Endothelial cell of umbilical vein (primary cell): ENCODE results near the gene PPP3CA. TPM values are rescaled to one million over a fixed set of nuclear protein-coding genes. Genes with fewer than 3 reads are reported as not detected.

Source experiments
- BruUV-seq: library from RNA; stranded (reverse); fragments of 400-500 nt; replicated peaks from 2 replicates; lab custom pipeline; 2021; lab: Mats Ljungman, UMichigan
- CTCF ChIA-PET: fragments of 300-600, 350-600 bp; sonication (Branson Sonifier 250); formaldehyde crosslinking; loops from one replicate; lab custom pipeline; 2021; ENCODE audit warnings: antibody characterized with exemption, inconsistent platforms; lab: Charles Lee
- POLR2A ChIA-PET: fragments of 300-600, 350-600 bp; sonication (Branson Sonifier 250); formaldehyde crosslinking; loops from one replicate; lab custom pipeline; 2021; ENCODE audit warnings: antibody characterized with exemption, inconsistent platforms; lab: Charles Lee
- DNase-seq: peaks from one replicate; pipeline ENCODE4 v3.0.0-alpha.2; 2011; ENCODE audit warnings: low read depth, low spot score
- FAIRE-seq: peaks from 2 replicates; lab custom pipeline; 2011; peaks lifted over from hg19 to GRCh38; lab: Jason Lieb, UNC
- H2AFZ ChIP-seq: 2 replicates; pipeline ENCODE4 v1.6.0; 2012; ENCODE audit warnings: low read depth, low read length, control low read depth, inconsistent platforms
- H3K27ac ChIP-seq: 2 replicates; pipeline ENCODE4 v1.5.1; 2011; ENCODE audit warnings: low read depth, mild to moderate bottlenecking, control low read depth, low read length, moderate library complexity; ENCODE audit not compliant: insufficient read depth
- H3K27me3 ChIP-seq, 2 experiments: 2 replicates each; pipeline versions ENCODE4 v1.6.0 to v1.6.1; 2011; ENCODE audit warnings: low read length in 2 of 2, mixed read lengths in 1 of 2; ENCODE audit not compliant: control insufficient read depth in 2 of 2, insufficient read depth in 2 of 2
- H3K36me3 ChIP-seq, 2 experiments: 2 replicates in 1 of 2; 3 replicates in 1 of 2; pipeline ENCODE4 v1.5.1; 2011; ENCODE audit warnings: low read length in 2 of 2, mild to moderate bottlenecking in 1 of 2, moderate library complexity in 1 of 2; ENCODE audit not compliant: control insufficient read depth in 2 of 2, insufficient read depth in 2 of 2; ENCODE audit errors: extremely low read depth in 1 of 2
- H3K4me1 ChIP-seq: 3 replicates; pipeline ENCODE4 v1.5.1; 2011; ENCODE audit warnings: mild to moderate bottlenecking, low read length; ENCODE audit not compliant: control insufficient read depth, insufficient read depth; ENCODE audit errors: extremely low read depth
- H3K4me2 ChIP-seq: 2 replicates; pipeline ENCODE4 v1.6.1; 2011; ENCODE audit warnings: low read length, control low read depth, mixed read lengths; ENCODE audit not compliant: insufficient read depth
- H3K4me3 ChIP-seq, 3 experiments: fragments of 200-600 bp in 1 of 3; sonication (generic), shearing (Covaris generic) in 1 of 3; replicated peaks in 1 of 3; 2 replicates each; pipeline ENCODE4 v1.5.1; 2011 to 2016; ENCODE audit warnings: control low read depth in 3 of 3, low read length in 3 of 3, mild to moderate bottlenecking in 2 of 3, inconsistent platforms in 1 of 3, low read depth in 1 of 3, moderate library complexity in 1 of 3; ENCODE audit not compliant: insufficient read depth in 1 of 3
- H3K79me2 ChIP-seq: 2 replicates; pipeline ENCODE4 v1.6.0; 2012; ENCODE audit warnings: low read length, inconsistent platforms; ENCODE audit not compliant: control insufficient read depth, insufficient read depth
- H3K9ac ChIP-seq: replicated peaks from 2 replicates; pipeline ENCODE3; 2011; ENCODE audit warnings: low read length, control low read depth; ENCODE audit not compliant: insufficient read depth; ENCODE audit errors: extremely low read depth
- H3K9me1 ChIP-seq: replicated peaks from 3 replicates; pipeline ENCODE4 v1.6.0; 2011; ENCODE audit warnings: mild to moderate bottlenecking, low read length; ENCODE audit not compliant: control insufficient read depth, insufficient read depth; ENCODE audit errors: extremely low read depth
- H3K9me3 ChIP-seq: replicated peaks from 2 replicates; pipeline ENCODE4 v1.5.1; 2012; ENCODE audit warnings: low read length, inconsistent platforms; ENCODE audit not compliant: control insufficient read depth, insufficient read depth
- H4K20me1 ChIP-seq: replicated peaks from 2 replicates; pipeline ENCODE3; 2011; ENCODE audit warnings: mild to moderate bottlenecking, low read length; ENCODE audit not compliant: control insufficient read depth, insufficient read depth; ENCODE audit errors: extremely low read depth
- EZH2 ChIP-seq: IDR thresholded peaks from 2 replicates; pipeline ENCODE4 v1.6.1; 2012; ENCODE audit warnings: borderline replicate concordance, low read depth, mild to moderate bottlenecking, moderate library complexity, low read length, inconsistent platforms; ENCODE audit not compliant: severe bottlenecking
- FOS ChIP-seq: IDR thresholded peaks from 2 replicates; pipeline ENCODE4 v1.6.1; 2011; ENCODE audit warnings: mild to moderate bottlenecking, low read length, moderate library complexity, borderline replicate concordance; ENCODE audit not compliant: insufficient read depth
- GATA2 ChIP-seq: IDR thresholded peaks from 2 replicates; pipeline ENCODE4 v1.7.0; 2011; ENCODE audit warnings: low read depth, mild to moderate bottlenecking, moderate library complexity, mixed read lengths, low read length; ENCODE audit not compliant: insufficient read length, insufficient read depth
- JUN ChIP-seq: IDR thresholded peaks from 2 replicates; pipeline ENCODE4 v1.6.1; 2011; ENCODE audit warnings: borderline replicate concordance, low read depth; ENCODE audit not compliant: insufficient read length, insufficient read depth
- MYC ChIP-seq: IDR thresholded peaks from one replicate; pipeline ENCODE4 v1.6.1; 2011; ENCODE audit warnings: mild to moderate bottlenecking, low read depth, low read length
- POLR2A ChIP-seq: IDR thresholded peaks from 2 replicates; pipeline ENCODE4 v1.6.1; 2012; ENCODE audit warnings: low read depth, mild to moderate bottlenecking, control low read depth, low read length
- POLR2AphosphoS5 ChIP-seq: IDR thresholded peaks from 2 replicates; pipeline ENCODE4 v1.6.1; 2012; ENCODE audit warnings: low read depth, mild to moderate bottlenecking, control low read depth, low read length, moderate library complexity; ENCODE audit not compliant: insufficient read depth
- dilution Hi-C: fragments of 300-500 bp; cut with MboI; formaldehyde crosslinking; loops from one replicate; pipeline ENCODE4 v1.15.0; 2019; ENCODE audit warnings: low sequenced_read_pairs; ENCODE audit not compliant: extremely low pct_ligation_motif_present
- intact Hi-C: fragments of 100-400 bp; cut with micrococcal nuclease; formaldehyde crosslinking; loops from one replicate; pipeline ENCODE4 v1.10.0; 2022
- polyA plus RNA-seq, 4 experiments: library from polyadenylated mRNA; depleted of rRNA in 3 of 4; stranded (reverse) in 3 of 4; unstranded in 1 of 4; fragments of >200 nt; gene quantifications; 2 replicates each; pipeline versions ENCODE4 v1.2.1 to v1.2.3, GENCODE V29; 2011 to 2012; ENCODE audit warnings: missing spikeins in 1 of 4
- total RNA-seq: library from RNA; stranded (reverse); gene quantifications from 2 replicates; pipeline ENCODE4 v1.2.3, GENCODE V29; 2021

The PPP3CA gene
- total and polyA plus RNA-seq, 2 donors (not counting 3 experiments of a cell fraction or from before 2014, with no cell fraction given): 7.0 to 43.3 TPM

DNA sequence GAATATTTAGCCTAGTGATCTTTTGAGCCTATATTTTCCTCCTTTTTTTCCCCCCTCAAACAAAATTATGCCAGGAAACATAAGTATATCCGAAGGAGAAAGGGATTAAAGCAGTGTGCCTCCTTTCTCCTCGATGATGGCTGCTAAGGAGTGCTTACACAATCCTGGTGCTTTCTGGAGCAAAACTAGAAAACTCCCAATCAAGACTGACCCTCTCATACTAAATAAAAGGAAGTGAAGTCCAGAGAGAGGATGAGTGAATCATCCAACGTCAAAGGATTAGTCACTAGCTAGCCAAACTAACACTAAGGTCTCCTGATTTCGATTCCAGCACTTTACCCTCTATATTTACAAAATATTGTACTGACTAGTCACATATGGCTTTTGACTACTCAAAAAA, 146.8 kb downstream of the PPP3CA start:
- Histone ChIP-seq H3K9ac (peak overlapping the region; percentile 43), H3K4me3 (peak overlapping the region in 1 of 3 experiments; percentile 34), H3K9me1 (no peaks in the 10 kb centered on the region), H3K36me3 (no peaks in the 10 kb centered on the region), H4K20me1 (no peaks in the 10 kb centered on the region), H2AFZ (no peak overlapping the region), H3K79me2 (peaks cover 3% of the 10 kb centered on the region), H3K4me1 (peaks cover 19% of the 10 kb centered on the region), H3K27me3 (no peaks in the 10 kb centered on the region), H3K4me2 (peak overlapping the region; percentile 81), H3K27ac (peak overlapping the region; percentile 81), H3K9me3 (no peaks in the 10 kb centered on the region)
- ChIA-PET CTCF (interaction anchor here (0.8 to 2.5 kb wide), 4 partner anchors 14 to 1086 kb away, joined by 3 to 12 read pairs (median 4); no protein-coding TSS in a partner anchor), POLR2A (no interaction called here)
- FAIRE-seq: peak; percentile 83
- dilution Hi-C loops: no loop called here
- DNase-seq: peak; percentile 94
- BruUV-seq: no TSS peak
- no peak for TF ChIP-seq EZH2
- peak; percentile 97 for TF ChIP-seq JUN
- no peak for TF ChIP-seq MYC
- TF ChIP-seq FOS: peak; percentile 94
- intact Hi-C loops: loop anchor here (5.0 kb wide), 1 partner anchor 147 kb away; the partner anchor contains the start of gene PPP3CA

DNA sequence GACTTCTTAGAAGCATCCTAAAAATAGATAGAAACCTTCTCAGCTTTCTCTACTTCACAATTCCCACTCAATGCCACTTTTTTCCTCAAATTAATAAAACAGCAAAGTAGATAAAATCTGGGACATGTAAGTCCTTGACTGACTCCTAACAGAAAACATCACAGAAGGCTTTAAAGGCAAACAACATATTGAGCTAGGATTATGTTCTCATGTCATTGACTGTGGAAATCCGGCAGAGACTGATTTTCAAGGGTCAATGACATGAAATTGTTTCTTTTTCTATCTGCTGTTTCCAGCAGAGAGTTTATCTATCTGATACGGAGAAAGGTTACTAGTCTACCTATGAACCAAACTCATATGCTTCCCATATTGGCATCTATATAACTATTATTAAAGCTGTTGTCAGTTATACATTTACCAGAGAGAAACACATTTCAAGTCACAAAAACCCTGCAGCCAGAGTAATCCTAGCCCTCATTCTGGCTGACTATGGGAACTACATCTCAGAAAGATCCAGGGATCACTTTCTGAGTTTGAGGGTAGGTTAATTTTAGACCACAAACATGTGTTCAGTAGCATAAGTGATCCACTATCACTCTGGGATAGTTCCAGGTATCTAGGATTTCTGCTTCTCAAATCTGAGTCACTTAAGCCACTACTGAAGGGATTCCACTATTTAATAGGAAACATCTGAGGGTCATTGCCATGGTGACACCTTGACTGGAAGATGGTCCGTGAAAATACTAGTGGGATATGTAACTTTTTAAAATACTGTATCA, 147.6 kb downstream of the PPP3CA start:
- FAIRE-seq (peak; percentile 75), DNase-seq (peak; percentile 47)
- H3K4me1 ChIP-seq: peaks cover 19% of the 10 kb centered on the region
- H4K20me1 ChIP-seq: no peaks in the 10 kb centered on the region
- no peak overlapping the region for H2AFZ ChIP-seq
- ChIA-PET CTCF (no interaction called here), POLR2A (no interaction called here)
- TF ChIP-seq EZH2 (no peak), POLR2A (no peak), FOS (no peak), JUN (no peak), POLR2AphosphoS5 (no peak), GATA2 (no peak)
- intact Hi-C loops: loop anchor here (5.0 kb wide), 1 partner anchor 148 kb away; the partner anchor contains the start of gene PPP3CA
- H3K27ac ChIP-seq: peak overlapping the region; percentile 81
- no peaks in the 10 kb centered on the region for H3K9me3 ChIP-seq
- no peaks in the 10 kb centered on the region for H3K36me3 ChIP-seq
- H3K9ac ChIP-seq: no peak overlapping the region
- H3K4me2 ChIP-seq: peak overlapping the region; percentile 81
- no peaks in the 10 kb centered on the region for H3K9me1 ChIP-seq
- no peaks in the 10 kb centered on the region for H3K27me3 ChIP-seq
- BruUV-seq: no TSS peak
- no peak overlapping the region for H3K4me3 ChIP-seq
- dilution Hi-C loops: no loop called here
- peaks cover 3% of the 10 kb centered on the region for H3K79me2 ChIP-seq
